ENCODE data around the gene PADI3. TPM values are rescaled to one million over a fixed set of nuclear protein-coding genes. Genes with fewer than 3 reads are reported as not detected.

The PADI3 gene
- total and polyA plus RNA-seq, 2 of the 13 experiments (the other 11 are each of a cell fraction or from before 2014, with no cell fraction given) = not detected

DNA sequence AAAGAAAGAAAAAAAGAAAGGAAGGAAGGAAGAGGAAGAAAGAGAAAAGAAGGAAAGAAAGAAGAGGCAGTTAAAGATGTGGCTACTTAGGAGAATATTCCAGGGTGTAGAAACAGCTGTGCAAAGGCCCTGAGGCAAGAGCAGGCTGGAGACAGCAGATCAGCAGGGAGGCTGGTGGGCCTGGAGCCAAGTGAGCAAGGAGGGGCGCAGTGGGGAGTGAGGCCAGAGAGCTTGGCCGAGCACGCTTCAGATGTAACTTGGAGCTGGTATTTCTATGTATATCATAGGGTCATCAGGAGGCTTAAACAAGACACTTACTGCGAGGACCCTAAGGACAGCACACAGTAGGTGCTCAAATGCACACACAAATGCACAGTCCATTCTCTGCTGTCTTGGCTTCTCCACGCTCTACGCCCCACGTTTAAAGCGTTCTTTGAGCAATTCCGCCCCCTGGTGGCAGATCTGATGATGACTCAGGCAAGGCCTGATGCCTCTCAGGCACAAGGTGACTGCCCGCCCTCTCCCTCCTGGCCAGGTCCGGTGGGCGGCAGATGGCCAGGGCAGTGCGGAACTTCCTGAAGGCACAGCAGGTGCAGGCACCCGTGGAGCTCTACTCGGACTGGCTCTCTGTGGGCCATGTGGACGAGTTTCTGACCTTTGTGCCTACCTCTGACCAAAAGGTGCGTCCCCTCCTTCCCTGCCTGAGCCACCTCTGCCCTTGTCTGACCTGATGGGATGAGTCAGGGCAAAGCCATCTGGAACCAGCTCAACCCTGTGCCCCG lies 11.9 kb upstream of the PADI3 start (continued):
- peak; percentile 26; the same call in 1 of the 2 replicates for TF ChIP-seq ETV5 (CRISPR knock-in tag; IDR thresholded peaks at IDR 0.05; ENCODE audit: borderline replicate concordance)
- no peak for TF ChIP-seq ZNF224 (CRISPR knock-in tag; IDR thresholded peaks at IDR 0.05)
- peak; percentile 91 for TF ChIP-seq STAG1 (CRISPR knock-in tag; IDR thresholded peaks at IDR 0.05)
- 0 out of 2 replicates have a peak, but pooled peaks have one; percentile 24 for TF ChIP-seq AHR (CRISPR knock-in tag; IDR thresholded peaks at IDR 0.05)
- no peak for TF ChIP-seq DPF2 (CRISPR knock-in tag; IDR thresholded peaks at IDR 0.05; ENCODE audit: borderline replicate concordance, low read depth)
- no peak for TF ChIP-seq NPAS2 (CRISPR knock-in tag; IDR thresholded peaks at IDR 0.05; ENCODE audit: borderline replicate concordance)
- TF ChIP-seq ZNF44 (CRISPR knock-in tag; IDR thresholded peaks at IDR 0.05) = no peak
- TF ChIP-seq ZNF530 (CRISPR knock-in tag; IDR thresholded peaks at IDR 0.05; ENCODE audit: low read depth) = no peak
- no peak for TF ChIP-seq ZNF431 (CRISPR knock-in tag; IDR thresholded peaks at IDR 0.05; ENCODE audit: borderline replicate concordance, low read depth)
- no peak for TF ChIP-seq ELF1 (CRISPR knock-in tag; IDR thresholded peaks at IDR 0.05)
- peak; percentile 52; the same call in 1 of the 2 replicates for TF ChIP-seq JUND (CRISPR knock-in tag; IDR thresholded peaks at IDR 0.05)
- TF ChIP-seq, protein P1, sequence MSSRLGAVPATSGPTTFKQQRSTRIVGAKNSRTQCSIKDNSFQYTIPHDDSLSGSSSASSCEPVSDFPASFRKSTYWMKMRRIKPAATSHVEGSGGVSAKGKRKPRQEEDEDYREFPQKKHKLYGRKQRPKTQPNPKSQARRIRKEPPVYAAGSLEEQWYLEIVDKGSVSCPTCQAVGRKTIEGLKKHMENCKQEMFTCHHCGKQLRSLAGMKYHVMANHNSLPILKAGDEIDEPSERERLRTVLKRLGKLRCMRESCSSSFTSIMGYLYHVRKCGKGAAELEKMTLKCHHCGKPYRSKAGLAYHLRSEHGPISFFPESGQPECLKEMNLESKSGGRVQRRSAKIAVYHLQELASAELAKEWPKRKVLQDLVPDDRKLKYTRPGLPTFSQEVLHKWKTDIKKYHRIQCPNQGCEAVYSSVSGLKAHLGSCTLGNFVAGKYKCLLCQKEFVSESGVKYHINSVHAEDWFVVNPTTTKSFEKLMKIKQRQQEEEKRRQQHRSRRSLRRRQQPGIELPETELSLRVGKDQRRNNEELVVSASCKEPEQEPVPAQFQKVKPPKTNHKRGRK (CRISPR knock-in tag; IDR thresholded peaks at IDR 0.05) = no peak
- TF ChIP-seq SALL1 (CRISPR knock-in tag; IDR thresholded peaks at IDR 0.05) = peak; percentile 51; the same call in 1 of the 2 replicates
- TF ChIP-seq ZNF543 (CRISPR knock-in tag; IDR thresholded peaks at IDR 0.05) = no peak
- no peak for TF ChIP-seq NFE2 (CRISPR knock-in tag; IDR thresholded peaks at IDR 0.05)
- no peak for TF ChIP-seq IRX3 (CRISPR knock-in tag; IDR thresholded peaks at IDR 0.05; ENCODE audit: borderline replicate concordance, low read depth)
- TF ChIP-seq BCL6 (CRISPR knock-in tag; IDR thresholded peaks at IDR 0.05) = no peak
- no peak for TF ChIP-seq PLRG1 (conservative IDR thresholded peaks at IDR 0.05)
- TF ChIP-seq ZKSCAN1 (IDR thresholded peaks at IDR 0.05; ENCODE audit: low read length) = peak; percentile 94
- no peak for TF ChIP-seq KLF15 (CRISPR knock-in tag; IDR thresholded peaks at IDR 0.05; ENCODE audit: borderline replicate concordance)
- peak; percentile 40; the same call in 1 of the 2 replicates for TF ChIP-seq ZSCAN25 (CRISPR knock-in tag; IDR thresholded peaks at IDR 0.05)
- no peak for TF ChIP-seq ZNF775 (CRISPR knock-in tag; IDR thresholded peaks at IDR 0.05; ENCODE audit: borderline replicate concordance)
- 0 out of 2 replicates have a peak, but pooled peaks have one; percentile 22 for TF ChIP-seq ZNF788 (CRISPR knock-in tag; IDR thresholded peaks at IDR 0.05; ENCODE audit: borderline replicate concordance)
- no peak for TF ChIP-seq RXRB (CRISPR knock-in tag; IDR thresholded peaks at IDR 0.05; ENCODE audit: borderline replicate concordance)
- no peak for TF ChIP-seq TMF1 (CRISPR knock-in tag; IDR thresholded peaks at IDR 0.05; ENCODE audit: low read depth)
- TF ChIP-seq MED13 (CRISPR knock-in tag; IDR thresholded peaks at IDR 0.05) = no peak
- no peak for TF ChIP-seq SIN3B (IDR thresholded peaks at IDR 0.05; ENCODE audit: low read length)
- no peak for TF ChIP-seq ZNF205 (CRISPR knock-in tag; IDR thresholded peaks at IDR 0.05)
- TF ChIP-seq HOXA3 (CRISPR knock-in tag; IDR thresholded peaks at IDR 0.05) = no peak
- no peak for TF ChIP-seq ZNF773 (CRISPR knock-in tag; IDR thresholded peaks at IDR 0.05; ENCODE audit: borderline replicate concordance)
- TF ChIP-seq ZNF572 (CRISPR knock-in tag; IDR thresholded peaks at IDR 0.05) = no peak
- TF ChIP-seq ZNF468 (CRISPR knock-in tag; IDR thresholded peaks at IDR 0.05) = no peak
- no peak for TF ChIP-seq ZNF34 (CRISPR knock-in tag; IDR thresholded peaks at IDR 0.05; ENCODE audit: borderline replicate concordance)
- TF ChIP-seq ISL2 (CRISPR knock-in tag; IDR thresholded peaks at IDR 0.05) = no peak

Data from HepG2 (cell line).